Natural killer cell (primary cell): ENCODE data around the gene HTR5A. TPM values are rescaled to one million over a fixed set of nuclear protein-coding genes. Genes with fewer than 3 reads are reported as not detected.

Experiments used
- ATAC-seq, 3 donors: fragments of 150-1000 bp in 2 of 3; fragments of 200-7000 bp in 1 of 3; cut with Tn5 transposase; 1 replicate in 1 of 3; 2 replicates in 2 of 3; pipeline ENCODE4 v1.10.0; 2021; ENCODE audit warnings: mild to moderate bottlenecking in 2 of 3, moderate library complexity in 2 of 3
- DNase-seq, 2 donors: peaks; one replicate each; pipeline versions ENCODE4 v3.0.0 to v3.0.0-alpha.2; 2013 to 2021; ENCODE audit warnings: mixed read lengths in 1 of 2
- H3K27ac ChIP-seq: one replicate; pipeline ENCODE4 v1.5.1; 2013; ENCODE audit warnings: mild to moderate bottlenecking, low read length
- H3K27me3 ChIP-seq: one replicate; pipeline ENCODE4 v1.6.1; 2013; ENCODE audit warnings: low read length; ENCODE audit not compliant: control insufficient read depth, insufficient read depth
- H3K36me3 ChIP-seq: one replicate; pipeline ENCODE4 v1.6.1; 2013; ENCODE audit warnings: low read length; ENCODE audit not compliant: control insufficient read depth, insufficient read depth
- H3K4me1 ChIP-seq: one replicate; pipeline ENCODE4 v1.6.1; 2013; ENCODE audit warnings: low read length; ENCODE audit not compliant: control insufficient read depth, insufficient read depth
- H3K4me3 ChIP-seq: one replicate; pipeline ENCODE4 v1.5.1; 2013; ENCODE audit warnings: low read length
- H3K9me3 ChIP-seq: one replicate; pipeline ENCODE4 v1.6.1; 2013; ENCODE audit warnings: low read length; ENCODE audit not compliant: control insufficient read depth, insufficient read depth
- H3K27ac Mint-ChIP-seq, 2 donors: one replicate each; pipeline ENCODE4 v1.8.0; 2022; ENCODE audit warnings: mild to moderate bottlenecking in 2 of 2, mixed read lengths in 2 of 2, moderate library complexity in 1 of 2
- H3K27me3 Mint-ChIP-seq, 2 donors: one replicate each; pipeline ENCODE4 v1.8.0; 2022; ENCODE audit warnings: low read depth in 2 of 2, mixed read lengths in 2 of 2
- H3K36me3 Mint-ChIP-seq: one replicate; pipeline ENCODE4 v1.8.0; 2022; ENCODE audit warnings: mixed read lengths
- H3K4me1 Mint-ChIP-seq, 2 donors: one replicate each; pipeline ENCODE4 v1.8.0; 2022; ENCODE audit warnings: mixed read lengths in 2 of 2
- H3K4me3 Mint-ChIP-seq: one replicate; pipeline ENCODE4 v1.8.0; 2022; ENCODE audit warnings: mild to moderate bottlenecking, moderate library complexity, mixed read lengths
- H3K9me3 Mint-ChIP-seq, 2 donors: one replicate each; pipeline ENCODE4 v1.8.0; 2022; ENCODE audit warnings: mixed read lengths in 2 of 2
- CTCF ChIP-seq: fragments of 200-600 bp; IDR thresholded peaks from one replicate; pipeline ENCODE4 v1.8.0; 2022; ENCODE audit warnings: antibody characterized with exemption
- WGBS: methylation state at CpG from one replicate; pipeline ENCODE4 v1.1.7; 2013; ENCODE audit warnings: missing lambda C conversion rate; ENCODE audit not compliant: insufficient coverage; 5-methylcytosine and 5-hydroxymethylcytosine counted together
- intact Hi-C: fragments of 100-400 bp; cut with micrococcal nuclease; formaldehyde crosslinking; loops from one replicate; pipeline ENCODE4 v1.14.2; 2022
- total RNA-seq, 4 donors: library from RNA; stranded (reverse); fragments of 120-200 nt in 1 of 4; gene quantifications; one replicate each; pipeline versions ENCODE4 v1.2.3 to v1.2.4, GENCODE V29; 2013 to 2022

The HTR5A gene
- total RNA-seq, 3 donors from 2014 or later (not counting 1 experiment from before 2014, with no cell fraction given) = not detected

- H3K27me3 Mint-ChIP-seq = peaks cover 5 to 9% of the 10 kb centered on the region in 2 donors
- Histone ChIP-seq H3K4me1 (no peaks in the 10 kb centered on the region), H3K36me3 (no peaks in the 10 kb centered on the region), H3K9me3 (no peaks in the 10 kb centered on the region), H3K27ac (no peak overlapping the region), H3K4me3 (no peak overlapping the region), H3K27me3 (no peaks in the 10 kb centered on the region)
- no peak for DNase-seq
- ATAC-seq = no peak
- no peaks in the 10 kb centered on the region for H3K4me1 Mint-ChIP-seq
- no peak overlapping the region for H3K4me3 Mint-ChIP-seq
- no peak for TF ChIP-seq CTCF
- WGBS = 77% methylated on average over 16 of the region's 20 CpGs
- H3K27ac Mint-ChIP-seq = no peak overlapping the region
- H3K9me3 Mint-ChIP-seq = no peaks in the 10 kb centered on the region
- no peaks in the 10 kb centered on the region for H3K36me3 Mint-ChIP-seq
- intact Hi-C loops = no loop called here
Measured at GRCh38 chr7:155108144-155108901, 38.2 kb downstream of the HTR5A start.

- TF ChIP-seq CTCF = no peak
- 71% methylated on average over 4 of the region's 4 CpGs for WGBS
- H3K27me3 Mint-ChIP-seq = peaks cover 5 to 9% of the 10 kb centered on the region in 2 donors
- H3K27ac Mint-ChIP-seq = no peak overlapping the region
- H3K36me3 Mint-ChIP-seq = no peaks in the 10 kb centered on the region
- Histone ChIP-seq H3K4me1 (no peaks in the 10 kb centered on the region), H3K36me3 (no peaks in the 10 kb centered on the region), H3K27ac (no peak overlapping the region), H3K4me3 (no peak overlapping the region), H3K9me3 (no peaks in the 10 kb centered on the region), H3K27me3 (no peaks in the 10 kb centered on the region)
- no peaks in the 10 kb centered on the region for H3K4me1 Mint-ChIP-seq
- ATAC-seq (no peak), DNase-seq (no peak)
- no peaks in the 10 kb centered on the region for H3K9me3 Mint-ChIP-seq
- intact Hi-C loops = no loop called here
- H3K4me3 Mint-ChIP-seq = no peak overlapping the region
Measured at GRCh38 chr7:155109121-155109520, 39.0 kb downstream of the HTR5A start.

- Mint-ChIP-seq H3K4me3 (no peak overlapping the region), H3K36me3 (peaks cover 7% of the 10 kb centered on the region), H3K4me1 (no peaks in the 10 kb centered on the region), H3K27me3 (peaks cover 7 to 19% of the 10 kb centered on the region in 2 donors), H3K27ac (no peak overlapping the region), H3K9me3 (peaks cover 0 to 7% of the 10 kb centered on the region in 2 donors)
- Histone ChIP-seq H3K9me3 (peaks cover 7% of the 10 kb centered on the region), H3K36me3 (no peaks in the 10 kb centered on the region), H3K4me1 (no peaks in the 10 kb centered on the region), H3K27ac (no peak overlapping the region), H3K4me3 (no peak overlapping the region), H3K27me3 (no peaks in the 10 kb centered on the region)
- WGBS = 78% methylated on average over 5 of the region's 5 CpGs
- no peak for DNase-seq
- intact Hi-C loops = no loop called here
- no peak for TF ChIP-seq CTCF
- ATAC-seq = no peak
Measured at GRCh38 chr7:155115288-155115687, 45.2 kb downstream of the HTR5A start.
